HUES6 (cell line): ENCODE data around the gene PHRF1.
A peak's percentile ranks its signal among the peaks of the same experiment; 100 is the strongest.

Source experiments
- H3K27ac ChIP-seq: 2 replicates; pipeline ENCODE4 v1.7.0; 2013; ENCODE audit warnings: low read depth, mild to moderate bottlenecking, low read length, inconsistent platforms
- H3K27me3 ChIP-seq: 2 replicates; pipeline ENCODE4 v1.6.1; 2013; ENCODE audit warnings: low read length; ENCODE audit not compliant: control insufficient read depth, insufficient read depth
- H3K36me3 ChIP-seq: 2 replicates; pipeline ENCODE4 v1.6.1; 2013; ENCODE audit warnings: low read length; ENCODE audit not compliant: control insufficient read depth, insufficient read depth
- H3K4me1 ChIP-seq: 2 replicates; pipeline ENCODE4 v1.6.1; 2013; ENCODE audit warnings: low read length; ENCODE audit not compliant: control insufficient read depth, insufficient read depth
- H3K4me3 ChIP-seq: 2 replicates; pipeline ENCODE4 v1.5.1; 2013; ENCODE audit warnings: low read depth, low read length
- H3K9ac ChIP-seq: one replicate; pipeline ENCODE4 v1.6.1; 2013; ENCODE audit warnings: mild to moderate bottlenecking, low read length
- H3K9me3 ChIP-seq: 2 replicates; pipeline ENCODE4 v1.6.1; 2013; ENCODE audit warnings: low read depth, low read length; ENCODE audit not compliant: control insufficient read depth, insufficient read depth

Gene PHRF1

DNA sequence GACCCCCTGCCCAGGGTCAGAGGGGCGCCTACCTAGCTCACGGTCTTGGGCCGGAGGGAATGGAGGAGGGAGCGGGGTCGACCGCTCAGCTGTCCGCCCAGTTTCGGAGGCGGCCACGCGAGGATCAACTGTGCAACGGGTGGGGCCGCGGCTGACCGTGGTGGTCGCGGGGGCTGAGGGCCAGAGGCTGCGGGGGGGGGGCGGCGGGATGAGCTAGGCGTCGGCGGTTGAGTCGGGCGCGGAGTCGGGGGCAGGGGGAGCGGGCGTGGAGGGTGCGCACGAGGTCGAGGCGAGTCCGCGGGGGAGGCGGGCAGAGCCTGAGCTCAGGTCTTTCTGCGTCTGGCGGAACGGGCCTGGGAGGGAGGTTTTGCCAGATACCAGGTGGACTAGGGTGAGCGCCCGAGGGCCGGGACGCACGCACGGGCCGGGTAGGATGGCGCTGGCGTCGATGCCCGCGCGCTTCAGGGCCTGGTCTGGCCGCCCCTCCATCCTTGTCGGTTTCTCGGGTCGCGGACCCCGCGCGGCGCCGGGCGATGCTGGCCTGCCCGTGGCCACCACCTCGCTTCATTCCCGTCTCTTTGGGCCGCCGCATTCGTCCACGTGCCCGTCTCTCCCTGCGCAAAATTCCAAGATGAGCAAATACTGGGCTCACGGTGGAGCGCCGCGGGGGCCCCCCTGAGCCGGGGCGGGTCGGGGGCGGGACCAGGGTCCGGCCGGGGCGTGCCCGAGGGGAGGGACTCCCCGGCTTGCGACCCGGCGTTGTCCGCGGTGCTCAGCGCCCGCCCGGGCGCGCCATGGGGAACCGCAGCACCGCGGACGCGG is 60.5 kb downstream of the PHRF1 start, which contains the start of gene DRD4:
Gene DRD4, plus strand, starts transcription at position 759 of the 822 bp plus-strand sequence. Its CDS starts 36 bp downstream, at position 795.
- peak within 1 kb of the TSS; percentile 31 for H3K9ac ChIP-seq
- no peaks in the 10 kb centered on the region for H3K36me3 ChIP-seq
- no peak within 1 kb of the TSS for H3K27ac ChIP-seq
- peaks cover 18% of the 10 kb centered on the region for H3K4me1 ChIP-seq
- H3K27me3 ChIP-seq = peaks cover 48% of the 10 kb centered on the region
- H3K4me3 ChIP-seq = peak within 1 kb of the TSS; percentile 54
- no peaks in the 10 kb centered on the region for H3K9me3 ChIP-seq

DNA sequence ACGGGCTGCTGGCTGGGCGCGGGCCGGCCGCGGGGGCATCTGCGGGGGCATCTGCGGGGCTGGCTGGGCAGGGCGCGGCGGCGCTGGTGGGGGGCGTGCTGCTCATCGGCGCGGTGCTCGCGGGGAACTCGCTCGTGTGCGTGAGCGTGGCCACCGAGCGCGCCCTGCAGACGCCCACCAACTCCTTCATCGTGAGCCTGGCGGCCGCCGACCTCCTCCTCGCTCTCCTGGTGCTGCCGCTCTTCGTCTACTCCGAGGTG is 61.0 kb downstream of the PHRF1 start:
- no peaks in the 10 kb centered on the region for H3K36me3 ChIP-seq
- no peaks in the 10 kb centered on the region for H3K9me3 ChIP-seq
- peak overlapping the region; percentile 54 for H3K4me3 ChIP-seq
- H3K27ac ChIP-seq = no peak overlapping the region
- peak overlapping the region; percentile 31 for H3K9ac ChIP-seq
- peaks cover 18% of the 10 kb centered on the region for H3K4me1 ChIP-seq
- H3K27me3 ChIP-seq = peaks cover 48% of the 10 kb centered on the region

DNA sequence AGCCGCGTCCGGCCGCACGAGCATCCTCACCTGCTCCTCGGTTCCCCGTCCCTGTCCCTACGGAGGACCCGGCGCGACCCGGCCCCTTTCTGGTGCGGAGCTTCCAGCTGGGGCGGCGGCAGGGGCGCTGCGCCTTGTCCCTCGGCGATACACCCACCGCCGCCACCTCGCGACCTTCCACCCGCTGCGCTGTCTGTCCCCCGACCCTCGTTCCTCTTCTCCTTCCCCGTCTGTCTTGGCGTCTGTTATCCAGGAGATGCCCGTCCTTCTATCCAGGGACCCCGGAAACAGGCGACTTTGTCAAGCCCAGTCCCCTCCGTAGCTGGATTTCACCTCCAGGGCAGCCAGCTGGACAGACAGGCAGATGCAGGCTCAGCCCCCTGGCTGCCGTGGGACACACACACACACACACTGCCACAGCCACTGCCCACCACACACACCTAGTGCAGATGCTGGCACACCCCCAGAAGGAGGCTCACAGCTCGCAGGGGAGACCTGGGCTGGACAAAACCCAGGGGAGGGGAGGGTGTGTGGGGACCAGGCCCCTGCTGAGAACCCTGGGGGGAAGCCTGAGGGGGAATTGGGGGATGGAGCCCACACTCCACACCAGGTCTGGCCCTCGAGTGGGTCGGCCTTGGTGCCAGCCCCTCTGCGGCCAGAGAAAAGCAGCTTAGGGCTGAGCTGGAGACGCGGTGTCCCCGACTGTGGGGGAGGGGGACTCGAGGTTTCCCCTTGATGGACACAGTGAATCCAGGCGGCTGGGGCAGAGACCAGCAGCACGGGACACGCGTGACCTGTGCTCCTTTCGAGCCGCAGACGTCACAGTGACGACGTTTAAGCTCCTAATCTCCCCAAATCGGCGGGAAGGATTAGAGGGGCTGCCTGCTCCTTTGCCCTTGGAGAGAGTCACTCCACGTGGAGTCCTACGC is 61.6 kb downstream of the PHRF1 start:
- Histone ChIP-seq H3K27ac (no peak overlapping the region), H3K27me3 (peaks cover 48% of the 10 kb centered on the region)

DNA sequence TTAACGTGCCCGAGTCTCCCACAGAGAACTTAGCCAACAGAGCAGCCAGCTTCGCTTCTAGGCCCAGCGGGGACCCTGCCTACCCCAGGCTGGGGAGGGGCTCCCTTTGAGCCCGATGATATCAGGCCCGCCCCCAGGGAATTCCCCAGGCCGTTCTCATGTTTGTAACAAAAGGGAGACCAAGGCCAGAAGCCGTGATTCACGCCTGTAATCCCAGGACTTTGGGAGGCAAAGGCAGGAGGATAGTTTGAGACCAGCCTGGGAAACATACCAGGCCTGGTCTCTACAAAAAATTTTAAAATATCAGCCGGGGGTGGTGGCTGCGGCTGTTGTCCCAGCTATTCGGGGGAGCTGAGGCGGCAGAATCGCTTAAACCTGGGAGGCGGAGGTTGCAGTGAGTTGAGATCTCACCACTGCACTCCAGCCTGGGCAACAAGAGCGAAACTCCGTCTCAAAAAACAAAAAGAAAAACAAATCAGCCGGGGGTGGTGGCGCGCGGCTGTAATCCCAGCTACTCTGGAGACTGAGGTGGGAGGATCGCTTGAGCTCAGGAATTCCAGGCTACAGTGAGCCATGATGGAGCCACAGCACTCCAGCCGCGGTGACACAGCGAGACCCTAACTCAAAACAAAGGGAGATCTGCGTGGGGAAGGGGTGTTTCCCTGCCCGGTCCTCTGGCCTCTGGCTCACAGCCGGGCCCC is 62.5 kb downstream of the PHRF1 start:
- no peaks in the 10 kb centered on the region for H3K9me3 ChIP-seq
- peak overlapping the region; percentile 53; the same call in 1 of the 2 replicates for H3K27ac ChIP-seq
- peak overlapping the region; percentile 54 for H3K4me3 ChIP-seq
- peak overlapping the region; percentile 69 for H3K9ac ChIP-seq
- peaks cover 18% of the 10 kb centered on the region for H3K4me1 ChIP-seq
- peaks cover 9% of the 10 kb centered on the region for H3K36me3 ChIP-seq
- peaks cover 48% of the 10 kb centered on the region for H3K27me3 ChIP-seq

More for the DNA sequence above, 61.6 kb downstream of the PHRF1 start:
- peak overlapping the region; percentile 54 for H3K4me3 ChIP-seq
- peak overlapping the region; percentile 31 for H3K9ac ChIP-seq
- peaks cover 4% of the 10 kb centered on the region; the same call in 1 of the 2 replicates for H3K36me3 ChIP-seq
- H3K9me3 ChIP-seq = no peaks in the 10 kb centered on the region
- H3K4me1 ChIP-seq = peaks cover 18% of the 10 kb centered on the region

DNA sequence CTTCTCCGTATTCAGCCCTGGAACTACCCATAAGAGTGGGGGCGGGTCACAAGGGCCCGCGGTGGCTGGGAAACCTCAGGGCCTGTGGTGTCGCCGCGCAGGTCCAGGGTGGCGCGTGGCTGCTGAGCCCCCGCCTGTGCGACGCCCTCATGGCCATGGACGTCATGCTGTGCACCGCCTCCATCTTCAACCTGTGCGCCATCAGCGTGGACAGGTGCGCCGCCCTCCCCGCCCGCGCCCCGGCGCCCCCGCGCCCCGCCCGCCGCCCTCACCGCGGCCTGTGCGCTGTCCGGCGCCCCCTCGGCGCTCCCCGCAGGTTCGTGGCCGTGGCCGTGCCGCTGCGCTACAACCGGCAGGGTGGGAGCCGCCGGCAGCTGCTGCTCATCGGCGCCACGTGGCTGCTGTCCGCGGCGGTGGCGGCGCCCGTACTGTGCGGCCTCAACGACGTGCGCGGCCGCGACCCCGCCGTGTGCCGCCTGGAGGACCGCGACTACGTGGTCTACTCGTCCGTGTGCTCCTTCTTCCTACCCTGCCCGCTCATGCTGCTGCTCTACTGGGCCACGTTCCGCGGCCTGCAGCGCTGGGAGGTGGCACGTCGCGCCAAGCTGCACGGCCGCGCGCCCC is 63.2 kb downstream of the PHRF1 start:
- Histone ChIP-seq H3K9ac (peak overlapping the region; percentile 69), H3K36me3 (peaks cover 16% of the 10 kb centered on the region), H3K4me3 (peak overlapping the region; percentile 54), H3K27me3 (peaks cover 48% of the 10 kb centered on the region), H3K9me3 (no peaks in the 10 kb centered on the region), H3K4me1 (peaks cover 18% of the 10 kb centered on the region), H3K27ac (no peak overlapping the region)

DNA sequence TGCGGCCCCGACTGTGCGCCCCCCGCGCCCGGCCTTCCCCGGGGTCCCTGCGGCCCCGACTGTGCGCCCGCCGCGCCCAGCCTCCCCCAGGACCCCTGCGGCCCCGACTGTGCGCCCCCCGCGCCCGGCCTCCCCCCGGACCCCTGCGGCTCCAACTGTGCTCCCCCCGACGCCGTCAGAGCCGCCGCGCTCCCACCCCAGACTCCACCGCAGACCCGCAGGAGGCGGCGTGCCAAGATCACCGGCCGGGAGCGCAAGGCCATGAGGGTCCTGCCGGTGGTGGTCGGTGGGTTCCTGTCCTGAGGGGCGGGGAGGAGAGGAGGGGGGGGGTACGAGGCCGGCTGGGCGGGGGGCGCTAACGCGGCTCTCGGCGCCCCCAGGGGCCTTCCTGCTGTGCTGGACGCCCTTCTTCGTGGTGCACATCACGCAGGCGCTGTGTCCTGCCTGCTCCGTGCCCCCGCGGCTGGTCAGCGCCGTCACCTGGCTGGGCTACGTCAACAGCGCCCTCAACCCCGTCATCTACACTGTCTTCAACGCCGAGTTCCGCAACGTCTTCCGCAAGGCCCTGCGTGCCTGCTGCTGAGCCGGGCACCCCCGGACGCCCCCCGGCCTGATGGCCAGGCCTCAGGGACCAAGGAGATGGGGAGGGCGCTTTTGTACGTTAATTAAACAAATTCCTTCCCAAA is 63.9 kb downstream of the PHRF1 start:
- no peak overlapping the region for H3K4me3 ChIP-seq
- peaks cover 17% of the 10 kb centered on the region for H3K36me3 ChIP-seq
- H3K4me1 ChIP-seq = peaks cover 18% of the 10 kb centered on the region
- no peaks in the 10 kb centered on the region for H3K9me3 ChIP-seq
- no peak overlapping the region for H3K9ac ChIP-seq
- H3K27me3 ChIP-seq = peaks cover 42% of the 10 kb centered on the region
- no peak overlapping the region for H3K27ac ChIP-seq

DNA sequence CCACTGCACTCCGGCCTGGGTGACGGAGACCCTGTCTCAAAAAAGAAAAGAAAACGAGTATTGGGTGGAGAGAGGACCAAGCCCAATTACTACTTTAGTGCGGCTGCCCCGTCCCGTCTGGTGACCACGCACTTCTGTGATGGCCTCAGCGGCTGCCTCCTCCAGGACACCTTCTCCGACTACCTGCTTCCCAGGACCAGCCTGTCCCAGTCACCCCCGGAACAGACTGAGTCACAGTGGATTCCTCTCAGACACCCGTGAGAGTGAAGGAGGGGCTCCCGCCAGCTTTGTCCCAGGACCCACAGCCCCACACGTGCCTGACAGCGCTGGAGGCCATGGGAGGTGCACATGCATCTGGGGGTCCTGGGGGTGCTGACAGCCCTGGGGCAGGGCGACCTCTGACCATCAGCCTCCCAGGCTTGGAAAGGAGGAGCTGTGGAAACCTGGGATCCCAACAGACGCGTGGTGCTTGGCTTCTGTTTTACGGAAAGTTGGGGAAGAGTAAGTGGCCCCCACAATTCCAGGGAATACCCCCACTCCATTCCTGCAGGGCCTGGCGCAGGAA is 65.6 kb downstream of the PHRF1 start:
- Histone ChIP-seq H3K27ac (no peak overlapping the region), H3K4me1 (peaks cover 18% of the 10 kb centered on the region), H3K36me3 (peaks cover 17% of the 10 kb centered on the region)

DNA sequence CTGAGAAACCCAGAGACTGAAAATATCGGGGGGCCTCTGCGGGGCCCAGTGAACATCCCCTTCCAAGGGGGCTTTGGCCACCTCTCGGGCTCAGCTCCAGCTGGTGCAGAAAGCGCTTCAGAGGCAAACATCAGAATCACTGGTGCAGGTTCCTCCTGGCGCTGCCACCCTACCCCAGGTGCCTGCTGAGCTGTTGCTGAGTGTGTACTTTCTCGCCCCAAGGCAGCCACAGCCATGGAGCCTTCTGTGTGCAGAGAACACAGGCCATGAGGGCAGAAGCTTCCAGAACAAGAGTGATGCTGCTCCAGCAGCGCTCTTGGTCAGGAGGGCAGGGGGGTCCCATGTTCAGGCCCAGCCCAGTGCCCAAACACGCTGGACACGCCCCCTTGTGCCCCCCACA is 67.1 kb downstream of the PHRF1 start:
- Histone ChIP-seq H3K4me3 (no peak overlapping the region), H3K36me3 (peaks cover 21% of the 10 kb centered on the region), H3K9ac (no peak overlapping the region), H3K27ac (no peak overlapping the region), H3K27me3 (peaks cover 12% of the 10 kb centered on the region), H3K9me3 (no peaks in the 10 kb centered on the region), H3K4me1 (peaks cover 9% of the 10 kb centered on the region)

More for the DNA sequence above, 65.6 kb downstream of the PHRF1 start:
- peaks cover 27% of the 10 kb centered on the region for H3K27me3 ChIP-seq
- no peak overlapping the region for H3K4me3 ChIP-seq
- no peaks in the 10 kb centered on the region for H3K9me3 ChIP-seq
- H3K9ac ChIP-seq = no peak overlapping the region

DNA sequence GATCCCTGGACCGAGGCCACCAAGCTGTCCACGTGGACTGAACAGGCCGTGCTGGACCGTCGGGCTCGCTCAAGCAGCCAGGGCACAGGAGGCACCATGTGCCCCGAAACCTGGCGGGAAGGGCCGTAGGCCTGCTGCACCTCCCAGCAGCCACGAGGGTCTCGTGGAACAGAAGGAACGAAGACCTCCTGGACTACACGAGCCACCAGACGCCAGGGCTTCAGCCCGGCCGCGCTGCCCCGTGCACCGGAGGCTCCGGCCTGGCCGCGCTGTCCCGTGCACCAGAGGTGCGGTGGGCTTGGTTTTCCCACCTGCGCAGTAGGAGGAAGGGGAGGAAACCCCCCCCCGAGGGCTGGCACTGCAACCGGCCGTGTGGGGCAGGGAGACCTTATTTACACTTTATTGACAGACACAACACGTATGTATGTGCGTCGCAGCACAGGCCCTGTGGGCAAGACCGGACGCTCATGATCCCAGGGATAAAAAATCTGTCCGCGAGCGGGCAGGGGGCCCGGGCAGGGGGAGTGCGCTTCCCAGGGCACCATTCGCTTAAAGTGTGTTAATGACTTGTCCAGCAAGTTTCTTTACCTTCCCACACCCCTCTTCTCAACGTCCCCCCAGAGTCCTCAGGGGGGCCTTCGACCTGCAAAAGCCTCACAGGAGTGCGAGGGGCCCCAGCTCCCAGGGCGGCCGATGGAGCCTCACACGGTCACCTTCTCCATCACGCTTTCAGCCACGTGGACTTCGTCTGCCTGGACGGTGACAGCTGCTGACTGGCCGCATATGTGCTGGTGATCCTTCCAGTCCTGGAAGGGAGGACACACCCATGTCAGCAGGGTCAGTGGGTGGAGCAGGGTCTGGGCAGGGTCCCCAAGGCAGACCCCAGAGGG is 67.8 kb downstream of the PHRF1 start:
- Histone ChIP-seq H3K9me3 (no peaks in the 10 kb centered on the region), H3K4me1 (peaks cover 2% of the 10 kb centered on the region; the same call in 1 of the 2 replicates), H3K4me3 (no peak overlapping the region), H3K27ac (no peak overlapping the region), H3K36me3 (peaks cover 23% of the 10 kb centered on the region), H3K9ac (no peak overlapping the region), H3K27me3 (peaks cover 7% of the 10 kb centered on the region)
